Posterior vena cava (tissue), 2 donors: Measurements from ENCODE around the gene TEK. TPM values are rescaled to one million over a fixed set of nuclear protein-coding genes. Genes with fewer than 3 reads are reported as not detected.
"Not testable (repeated sequence)": the region's sequence is repeated elsewhere in the genome, so short reads cannot be mapped to it uniquely, and the experiment has no call there.

Source experiments
- DNase-seq: peaks from one replicate; pipeline ENCODE4 v3.0.0-alpha.2; 2020; ENCODE audit warnings: low spot score
- intact Hi-C, 2 donors: fragments of 100-400 bp; cut with DNase I; formaldehyde crosslinking; loops; one replicate each; pipeline versions ENCODE4 v1.14.1 to v1.14.2; 2022 to 2023
- total RNA-seq, 2 donors: library from RNA; stranded (reverse); fragmentation: NEBNext Ultra II Directional; extraction: Animal tissue kit (Norgen Biotek cat#: 25700); gene quantifications; one replicate each; pipeline ENCODE4 v1.2.1, GENCODE V29; 2021
- donor health status: DM: yes; HTN: yes; CAD: no.
- donor health status: DM: yes; HTN: yes; CAD: no.

Gene TEK
- total RNA-seq, 2 donors from 2014 or later, result 14.5 to 18.0 TPM

DNA sequence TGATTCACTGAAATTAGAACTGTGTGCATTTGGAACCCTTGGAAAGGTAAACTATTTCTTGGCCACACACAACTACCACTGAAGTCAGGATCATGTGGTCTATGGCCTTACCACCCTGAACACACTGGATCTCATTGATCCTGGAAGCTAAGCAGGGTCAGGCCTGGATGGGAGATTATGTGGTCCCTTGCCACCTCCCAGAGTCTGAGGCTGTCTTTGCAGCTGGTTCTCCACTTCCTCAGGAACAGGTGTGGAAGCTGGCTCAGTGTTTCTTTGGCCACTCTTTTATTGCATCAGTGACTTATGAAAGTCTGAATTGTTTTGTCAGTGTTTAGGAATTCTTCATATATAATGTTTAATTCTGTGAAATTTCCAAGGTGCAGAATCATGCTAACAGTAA, 89.2 kb downstream of the TEK start:
- intact Hi-C loops, result no loop called here
- no peak for DNase-seq

DNA sequence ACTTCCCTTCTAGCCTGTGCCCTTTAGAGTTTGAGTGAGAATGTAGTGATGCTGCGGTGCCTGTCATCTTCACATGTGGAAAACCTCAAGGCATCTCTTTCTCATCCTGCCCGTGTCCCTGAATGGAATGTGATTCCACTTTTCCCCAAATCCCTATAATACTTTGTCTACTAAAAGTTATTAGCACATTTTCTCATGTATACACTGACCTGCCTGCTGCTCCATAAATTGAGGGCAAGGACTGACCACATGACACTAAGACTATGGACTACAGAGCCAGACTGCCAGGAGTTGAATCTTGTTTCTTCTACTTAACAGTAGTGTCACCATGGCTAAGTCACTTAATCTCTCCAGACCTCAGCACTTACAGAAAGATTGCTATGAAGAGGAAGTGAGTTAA, 93.0 kb downstream of the TEK start:
- no peak for DNase-seq
- intact Hi-C loops, result no loop called here

DNA sequence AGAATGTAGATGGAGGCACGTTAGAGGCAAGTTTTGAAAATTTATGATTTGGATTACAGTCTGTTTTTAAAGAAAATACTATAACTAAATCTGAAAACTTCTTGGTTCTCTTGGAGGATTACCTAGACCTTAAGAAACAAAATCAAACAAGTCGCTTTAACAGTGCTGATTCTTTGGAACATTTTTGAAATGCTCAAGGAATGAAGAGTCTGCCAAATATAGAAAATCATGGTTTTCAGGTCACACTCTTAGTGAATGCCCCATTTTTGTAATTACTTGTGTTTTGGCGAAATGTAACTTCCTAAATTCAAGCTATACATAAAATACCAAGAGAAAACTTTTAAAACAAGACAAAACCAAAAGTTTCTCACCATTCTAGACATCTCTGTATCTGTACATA, 94.8 kb downstream of the TEK start:
- intact Hi-C loops, result no loop called here

DNA sequence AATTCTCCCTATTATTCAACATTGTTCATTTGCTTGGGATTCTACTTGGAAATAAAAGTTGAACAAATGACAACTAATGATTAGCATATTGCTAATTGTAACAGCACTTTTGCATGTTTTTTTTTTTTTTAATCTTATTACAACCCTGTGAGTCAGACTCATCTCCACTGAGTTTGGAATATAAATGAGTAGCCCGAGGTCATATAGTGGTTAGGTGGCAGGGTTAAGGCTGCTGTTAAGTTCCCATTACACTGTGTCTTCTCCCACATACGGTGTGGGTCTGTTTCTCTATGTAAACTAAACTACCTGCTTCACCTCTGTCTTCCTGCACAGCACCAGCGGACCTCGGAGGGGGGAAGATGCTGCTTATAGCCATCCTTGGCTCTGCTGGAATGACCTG, 95.6 kb downstream of the TEK start:
- DNase-seq, result no peak
- intact Hi-C loops, result no loop called here

More for the DNA sequence above, 94.8 kb downstream of the TEK start:
- DNase-seq, result no peak

DNA sequence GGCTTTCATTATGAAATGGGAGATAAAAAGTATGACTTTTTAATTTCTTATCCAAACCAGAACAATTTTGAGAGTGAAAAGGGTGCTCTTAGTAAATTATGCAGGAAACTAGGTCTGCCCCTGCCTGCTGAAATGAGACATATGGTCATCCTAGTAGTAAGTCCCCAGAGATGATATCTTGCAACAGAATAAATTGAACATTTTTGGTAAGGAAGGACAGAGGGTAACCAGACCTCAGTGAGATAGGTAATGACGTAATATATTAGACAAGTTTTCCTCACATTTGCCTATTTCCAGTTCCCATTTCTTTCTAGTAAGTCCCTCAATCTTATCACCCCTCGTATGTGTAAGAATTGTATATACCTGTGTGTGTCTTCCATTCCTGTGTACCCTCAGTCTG, 96.2 kb downstream of the TEK start:
- intact Hi-C loops, result no loop called here
- no peak for DNase-seq

DNA sequence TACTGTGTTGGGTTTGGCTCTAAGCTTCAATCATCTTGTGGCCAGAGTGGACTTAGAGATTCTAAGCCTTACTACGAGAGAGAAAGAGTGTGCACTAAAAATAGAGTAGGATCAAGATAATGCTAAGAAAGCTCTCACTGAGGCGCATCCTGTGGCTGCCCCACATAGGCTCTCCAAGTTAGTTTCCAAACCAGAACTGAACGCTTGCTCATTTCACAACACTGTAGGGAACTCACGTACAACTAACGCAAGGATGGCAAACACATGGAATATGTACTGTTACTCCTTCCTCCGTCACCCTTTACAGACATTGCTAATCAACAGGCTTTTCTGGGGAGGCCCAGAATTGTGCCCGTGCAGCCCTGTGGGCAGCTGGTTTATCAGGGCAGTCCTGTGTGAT, 97.0 kb downstream of the TEK start:
- intact Hi-C loops, result no loop called here
- no peak for DNase-seq

DNA sequence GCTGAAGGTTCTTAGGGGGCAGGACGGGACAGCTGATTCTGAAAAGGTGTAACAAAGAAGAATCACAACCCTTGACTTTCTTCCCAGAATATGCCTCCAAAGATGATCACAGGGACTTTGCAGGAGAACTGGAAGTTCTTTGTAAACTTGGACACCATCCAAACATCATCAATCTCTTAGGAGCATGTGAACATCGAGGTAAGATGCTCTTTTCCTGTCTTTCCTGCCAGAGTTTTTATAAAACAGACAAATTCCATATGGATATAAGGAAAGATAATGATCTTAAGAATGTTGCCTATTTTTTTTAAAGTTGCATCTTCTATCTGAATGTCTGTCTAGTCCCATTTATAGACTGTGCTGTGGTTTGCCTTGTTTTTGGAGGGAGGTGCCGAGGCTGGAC, 100.0 kb downstream of the TEK start:
- DNase-seq, result no peak
- intact Hi-C loops, result no loop called here

DNA sequence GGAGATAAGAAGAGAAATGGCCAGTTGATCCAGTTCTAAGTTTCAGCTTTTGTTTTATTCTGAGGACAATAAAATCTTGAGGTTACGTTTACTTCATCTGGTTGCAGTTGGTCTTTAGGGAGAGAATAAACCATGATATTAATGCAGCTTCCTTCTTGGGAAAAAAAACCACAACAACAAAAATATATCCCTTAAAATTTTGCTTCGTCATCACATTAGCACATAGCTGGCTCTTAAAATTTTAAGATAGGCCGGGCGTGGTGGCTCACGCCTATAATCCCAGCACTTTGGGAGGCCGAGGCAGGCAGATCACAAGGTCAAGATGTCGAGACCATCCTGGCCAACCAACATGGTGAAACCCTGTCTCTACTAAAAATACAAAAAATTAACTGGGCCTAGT, 101.6 kb downstream of the TEK start:
- intact Hi-C loops, result no loop called here

DNA sequence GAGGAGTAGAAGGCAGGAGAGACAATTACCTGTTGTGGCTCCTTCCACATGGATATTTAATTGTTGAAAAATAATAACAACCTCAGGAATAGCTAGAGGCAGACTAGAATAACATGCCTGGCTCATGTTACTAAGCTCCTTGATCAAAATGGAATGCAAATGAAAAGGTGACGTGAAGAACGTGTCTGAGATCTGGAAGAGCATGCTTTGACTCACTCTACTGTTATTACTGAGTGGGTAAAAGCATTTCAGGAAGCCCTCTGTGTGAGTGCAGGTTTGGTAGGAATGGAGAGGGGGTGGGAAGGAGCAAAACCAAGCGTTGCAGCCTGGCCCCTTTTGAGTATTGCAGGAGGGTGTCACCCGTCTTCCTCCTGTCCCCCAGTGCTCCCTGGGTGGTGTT, 103.2 kb downstream of the TEK start:
- intact Hi-C loops, result no loop called here
- no peak for DNase-seq

More for the DNA sequence above, 101.6 kb downstream of the TEK start:
- DNase-seq, result no peak

DNA sequence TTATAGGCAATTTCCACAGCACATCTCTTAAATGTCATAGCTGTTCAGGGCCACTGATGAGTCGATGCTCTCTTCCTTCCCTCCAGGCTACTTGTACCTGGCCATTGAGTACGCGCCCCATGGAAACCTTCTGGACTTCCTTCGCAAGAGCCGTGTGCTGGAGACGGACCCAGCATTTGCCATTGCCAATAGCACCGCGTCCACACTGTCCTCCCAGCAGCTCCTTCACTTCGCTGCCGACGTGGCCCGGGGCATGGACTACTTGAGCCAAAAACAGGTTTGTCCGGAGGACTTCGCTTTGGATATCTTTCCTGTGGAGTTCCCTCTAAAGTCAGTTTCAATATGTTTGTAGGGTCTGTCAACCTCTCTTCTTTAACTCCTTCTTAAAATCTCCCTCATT, 103.6 kb downstream of the TEK start:
- no peak for DNase-seq
- intact Hi-C loops, result no loop called here

DNA sequence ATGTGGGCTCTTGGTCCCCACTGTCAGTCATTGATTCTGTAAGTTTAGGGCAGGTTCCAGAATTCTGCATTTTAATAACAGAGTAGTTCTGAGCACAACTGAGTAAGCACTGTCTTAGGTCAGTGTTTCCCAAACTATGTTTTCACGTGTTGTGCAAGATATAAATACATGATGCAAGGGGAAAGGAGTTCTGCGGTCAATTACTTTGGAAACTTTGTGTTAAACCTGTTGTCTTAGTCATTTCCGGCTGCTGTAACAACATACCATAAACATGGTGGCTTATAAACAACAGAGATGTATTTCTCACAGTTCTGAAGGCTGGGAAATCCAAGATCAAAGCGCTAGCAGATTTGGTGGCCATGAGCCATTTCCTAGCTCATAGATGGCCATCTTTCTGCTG, 118.2 kb downstream of the TEK start:
- intact Hi-C loops, result no loop called here
- DNase-seq, result no peak

DNA sequence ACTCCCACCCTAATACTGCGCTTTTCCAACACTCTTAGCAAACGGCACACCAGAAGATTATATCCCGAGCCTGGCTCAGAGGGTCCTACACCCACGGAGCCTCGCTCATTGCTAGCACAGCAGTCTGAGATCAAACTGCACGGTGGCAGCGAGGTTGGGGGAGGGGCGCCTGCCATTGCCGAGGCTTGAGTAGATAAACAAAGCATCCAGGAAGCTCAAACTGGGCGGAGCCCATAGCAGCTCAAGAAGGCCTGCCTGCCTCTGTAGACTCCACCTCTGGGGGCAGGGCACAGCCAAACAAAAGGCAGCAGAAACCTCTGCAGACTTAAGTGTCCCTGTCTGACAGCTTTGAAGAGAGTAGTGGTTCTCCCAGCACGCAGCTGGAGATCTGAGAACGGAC, 130.6 kb downstream of the TEK start:
- DNase-seq, intact Hi-C loops: not testable (repeated sequence)

DNA sequence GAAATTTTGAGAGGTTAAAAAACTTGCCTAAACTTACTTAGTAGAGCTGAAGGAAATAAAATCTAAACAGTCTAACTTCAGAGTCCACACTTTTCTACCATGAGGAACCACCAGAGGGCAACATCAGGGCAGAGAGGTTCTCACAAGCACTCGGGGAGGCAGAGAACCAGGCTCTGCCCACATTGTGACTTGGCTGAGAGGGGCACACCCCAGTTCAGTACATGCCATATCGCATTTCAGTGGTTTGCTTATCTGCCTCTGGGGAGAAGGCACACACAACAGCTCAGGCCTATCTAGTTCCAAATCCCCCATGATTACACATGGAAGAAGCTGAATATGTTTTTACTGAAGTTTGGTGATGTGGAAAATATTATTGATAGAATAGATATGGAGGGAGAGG, 138.7 kb downstream of the TEK start:
- no peak for DNase-seq
- intact Hi-C loops, result no loop called here

DNA sequence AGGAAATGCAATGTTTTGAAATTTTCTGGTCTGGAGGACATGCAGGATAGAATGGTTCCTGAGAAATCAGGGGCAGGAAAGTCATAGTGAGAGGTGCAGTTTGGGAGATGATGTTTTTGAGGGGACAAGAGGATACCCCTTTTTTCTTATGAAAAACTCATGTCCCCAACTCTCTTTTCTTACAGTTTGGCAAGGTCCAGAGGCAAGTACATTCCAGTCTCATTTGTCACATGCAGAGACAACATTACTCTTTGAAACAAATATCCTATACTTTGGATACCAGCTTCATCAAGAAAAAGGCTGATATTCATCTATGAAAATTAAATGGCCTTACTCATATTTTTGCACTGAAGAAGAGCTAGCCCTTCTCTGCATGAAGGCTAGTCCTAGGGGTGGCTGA, 139.7 kb downstream of the TEK start:
- intact Hi-C loops, result no loop called here
- DNase-seq, result no peak

DNA sequence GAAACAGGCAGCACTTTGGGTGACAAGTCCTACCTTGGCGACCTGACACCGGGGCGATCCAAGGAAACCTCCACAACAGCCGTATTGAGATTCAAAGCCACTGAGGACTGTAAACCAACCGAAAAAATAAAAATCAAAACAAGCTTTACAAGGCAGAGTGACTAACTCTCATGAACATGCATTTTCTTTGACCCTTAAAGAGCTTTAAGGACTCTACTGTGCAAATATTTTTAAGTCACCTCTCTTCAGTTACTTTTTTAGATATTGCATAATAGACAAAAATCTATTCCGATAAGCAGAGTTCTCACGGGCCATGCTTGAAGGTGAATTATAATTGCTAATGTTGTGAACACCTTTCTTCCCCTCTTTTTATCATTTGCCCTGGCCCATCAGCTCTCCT, 149.6 kb downstream of the TEK start:
- intact Hi-C loops, result no loop called here

DNA sequence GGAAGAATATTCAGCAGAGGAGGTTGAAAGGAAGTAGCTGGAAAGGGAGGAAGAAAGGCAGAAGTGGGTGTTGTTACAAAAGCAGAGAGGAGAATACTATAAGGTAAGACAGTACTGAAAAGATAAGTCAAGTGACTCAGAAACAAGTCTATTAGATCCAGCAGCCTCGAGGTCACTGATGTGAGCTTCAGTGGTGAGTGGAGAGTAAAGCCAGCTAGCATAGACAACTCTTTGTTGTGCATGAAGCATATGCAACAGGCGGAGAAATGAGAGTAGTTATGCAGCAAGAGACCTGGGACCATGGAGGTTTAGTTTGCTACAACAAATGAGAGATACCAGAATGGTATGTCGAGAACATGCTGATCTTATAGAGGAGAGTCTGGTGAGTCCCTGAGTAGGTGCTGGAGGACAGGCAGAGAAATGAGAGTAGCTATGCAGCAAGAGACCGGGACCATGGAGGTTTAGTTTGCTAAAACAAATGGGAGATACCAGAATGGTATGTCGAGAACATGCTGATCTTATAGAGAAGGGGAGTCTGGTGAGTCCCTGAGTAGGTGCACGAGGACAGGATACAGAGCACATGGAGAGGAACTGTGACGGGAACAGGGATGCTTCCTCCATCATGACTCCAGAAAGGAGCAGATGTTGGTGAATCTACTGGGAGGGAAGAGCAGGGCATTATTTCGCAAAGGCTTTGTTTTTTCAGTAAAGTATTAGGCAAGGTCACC, 151.9 kb downstream of the TEK start:
- DNase-seq, result no peak
- intact Hi-C loops, result loop anchor here in 1 of 2 donors (10.0 kb wide), 1 partner anchor 216 kb away; no protein-coding TSS in a partner anchor

More for the DNA sequence above, 149.6 kb downstream of the TEK start:
- no peak for DNase-seq

DNA sequence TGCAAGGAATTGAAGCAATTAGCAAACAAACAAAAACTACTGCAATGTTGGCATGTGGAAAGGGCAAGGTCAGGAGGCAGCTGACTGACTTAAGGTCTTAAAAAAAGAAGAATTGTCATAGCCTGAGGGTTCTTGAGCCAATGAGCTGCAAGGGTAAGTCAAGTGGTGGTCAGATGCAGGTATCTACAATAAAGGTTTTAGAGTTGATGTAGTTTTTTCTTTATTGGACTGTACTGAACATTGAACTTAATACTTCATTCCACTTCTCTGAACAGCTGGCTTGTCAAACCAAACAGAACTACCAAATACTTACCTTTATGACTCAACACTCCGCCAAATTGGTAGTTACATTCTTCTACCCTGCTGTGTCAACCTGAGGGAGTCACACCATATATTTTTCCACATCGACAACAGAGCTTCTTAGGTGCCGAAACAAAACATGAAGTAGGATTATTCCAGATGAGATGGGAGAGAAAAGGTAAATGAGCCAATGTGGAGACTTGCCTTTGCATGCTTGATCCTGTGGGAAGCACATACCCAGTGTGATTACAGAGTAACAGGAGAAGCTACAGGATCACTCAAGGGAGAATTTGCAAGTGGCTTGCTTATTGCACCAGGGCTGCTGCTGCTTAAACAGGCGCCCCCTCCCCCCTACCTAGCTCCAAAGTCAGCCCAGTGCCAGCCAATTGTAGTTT, 152.6 kb downstream of the TEK start:
- intact Hi-C loops, result loop anchor here in 1 of 2 donors (10.0 kb wide), 1 partner anchor 217 kb away; no protein-coding TSS in a partner anchor
- DNase-seq, result no peak

DNA sequence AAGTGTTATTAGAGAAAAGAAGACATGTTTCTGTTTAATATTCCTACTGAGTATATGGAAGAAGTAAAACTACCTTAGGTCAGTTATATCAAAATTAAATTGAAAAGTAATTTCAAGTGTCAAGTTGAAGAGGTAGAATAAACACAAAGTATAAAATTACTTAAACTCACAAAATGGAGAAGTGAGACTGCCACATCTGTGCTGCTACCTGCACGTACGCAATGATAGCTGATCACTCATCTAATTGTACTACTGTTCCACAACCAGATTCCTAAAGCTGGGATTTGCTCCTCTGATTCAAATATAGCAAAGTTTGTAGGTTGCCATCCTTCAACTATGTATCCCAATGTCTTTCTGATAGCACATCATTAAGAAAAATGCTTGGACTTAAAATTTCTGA, 163.1 kb downstream of the TEK start:
- DNase-seq, result no peak
- intact Hi-C loops, result no loop called here

DNA sequence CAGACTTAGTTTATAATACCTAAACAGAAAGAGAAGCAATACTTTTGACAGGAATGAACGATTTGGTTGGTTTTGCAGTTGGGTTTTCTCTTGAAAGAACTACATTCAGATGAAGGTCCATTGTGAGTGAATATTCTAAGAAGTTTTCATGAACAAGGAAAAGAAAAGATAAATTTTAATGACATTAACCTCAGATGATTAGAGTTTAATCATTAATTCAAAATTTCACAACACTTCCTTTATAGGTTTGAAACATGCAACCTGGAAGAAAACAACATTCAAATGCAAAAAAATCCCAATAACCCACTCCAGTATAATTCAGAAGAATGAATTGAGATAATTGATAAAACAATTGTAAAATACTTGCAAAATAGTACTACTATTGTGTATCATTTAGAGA, 164.2 kb downstream of the TEK start:
- no peak for DNase-seq
- intact Hi-C loops, result no loop called here

DNA sequence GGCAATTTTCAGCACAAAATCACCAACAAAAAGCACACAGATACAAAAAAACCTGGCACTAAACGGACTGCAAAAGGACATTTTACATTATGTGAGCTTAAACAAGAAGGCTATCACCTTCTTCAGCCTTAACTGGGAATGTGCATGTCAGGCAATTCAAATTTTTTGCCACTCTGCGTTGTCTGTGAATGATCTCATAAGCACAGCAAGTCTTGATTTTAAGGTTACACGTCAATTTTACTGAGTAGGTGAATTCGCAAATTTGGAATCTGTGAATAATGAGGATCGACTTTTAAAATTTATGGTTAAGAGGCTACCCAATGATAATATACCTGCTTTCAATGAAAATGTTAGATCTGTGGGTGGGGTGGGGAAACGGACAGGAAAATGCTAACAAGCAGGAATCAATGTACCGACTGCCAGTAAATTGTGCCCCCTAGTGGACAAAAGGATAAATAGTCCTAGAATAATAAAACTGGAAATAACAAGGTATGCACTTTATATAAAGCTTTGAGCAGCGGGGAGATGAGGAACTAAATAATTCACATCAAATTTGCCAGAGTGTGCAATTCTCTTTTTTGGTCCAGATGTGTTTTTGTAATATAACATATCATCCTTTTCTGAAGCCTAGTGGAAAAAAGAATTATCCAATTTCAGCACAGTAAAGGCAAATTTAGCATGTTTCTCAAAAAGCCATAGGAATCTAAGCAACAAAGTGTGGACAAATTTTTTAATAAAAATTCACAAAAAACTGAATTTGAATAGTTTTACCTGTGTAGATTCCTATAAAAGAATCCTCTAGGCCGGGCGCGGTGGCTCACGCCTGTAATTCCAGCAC, 167.4 kb downstream of the TEK start:
- DNase-seq, result no peak
- intact Hi-C loops, result no loop called here
